GM12878 (cell line): ENCODE measurements around the gene GRB10. TPM values are rescaled to one million over a fixed set of nuclear protein-coding genes. Genes with fewer than 3 reads are reported as not detected.

Source experiments
- ATAC-seq: fragments of 200-7000 bp; cut with Tn5 transposase; 3 replicates; pipeline ENCODE4 v1.9.1; 2020; ENCODE audit warnings: mild to moderate bottlenecking, moderate library complexity
- BruUV-seq: library from RNA; stranded (reverse); fragments of 400-500 nt; replicated peaks from 2 replicates; lab custom pipeline; 2021; lab: Mats Ljungman, UMichigan
- CTCF ChIA-PET: fragments of 300-600 bp; sonication (Branson Sonifier 250); formaldehyde crosslinking; extraction: SDS; loops from one replicate; lab custom pipeline; 2021; ENCODE audit warnings: inconsistent platforms; lab: Yijun Ruan, JAX
- POLR2A ChIA-PET: fragments of 350-600 bp; formaldehyde crosslinking; extraction: SDS; loops from one replicate; lab custom pipeline; 2021; ENCODE audit warnings: inconsistent platforms; lab: Charles Lee
- RAD21 ChIA-PET: fragments of 300-600 bp; sonication (Branson Sonifier 250); formaldehyde crosslinking; loops from one replicate; lab custom pipeline; 2023; ENCODE audit warnings: antibody characterized with exemption; ENCODE audit not compliant: unreplicated experiment; lab: Charles Lee
- SMC1A ChIA-PET: fragments of 300-600 bp; sonication (Branson Sonifier 250); formaldehyde crosslinking; loops from one replicate; lab custom pipeline; 2023; ENCODE audit not compliant: unreplicated experiment, uncharacterized antibody; lab: Charles Lee
- DNase-seq: peaks from one replicate; pipeline ENCODE4 v3.0.0-alpha.2; 2011; ENCODE audit warnings: low read depth, low spot score
- FAIRE-seq: peaks from 3 replicates; lab custom pipeline; 2011; peaks lifted over from hg19 to GRCh38; lab: Jason Lieb, UNC
- H2AFZ ChIP-seq: 2 replicates; pipeline ENCODE4 v1.6.0; 2011; ENCODE audit warnings: low read depth, low read length, control low read depth; ENCODE audit not compliant: control insufficient read depth
- H3K27ac ChIP-seq: 2 replicates; pipeline ENCODE4 v1.5.1; 2011; ENCODE audit warnings: control low read depth; ENCODE audit not compliant: control insufficient read depth, insufficient read depth
- H3K27me3 ChIP-seq, 2 experiments: replicated peaks in 1 of 2; 2 replicates each; pipeline versions ENCODE4 v1.6.0 to v1.6.1; 2011; ENCODE audit warnings: low read length in 1 of 2; ENCODE audit not compliant: control insufficient read depth in 2 of 2, insufficient read depth in 2 of 2
- H3K36me3 ChIP-seq, 2 experiments: 2 replicates each; pipeline ENCODE4 v1.5.1; 2011; ENCODE audit warnings: low read length in 1 of 2; ENCODE audit not compliant: control insufficient read depth in 2 of 2, insufficient read depth in 2 of 2
- H3K4me1 ChIP-seq: 2 replicates; pipeline ENCODE4 v1.6.1; 2011; ENCODE audit warnings: mild to moderate bottlenecking, low read length, moderate library complexity, mixed read lengths; ENCODE audit not compliant: control insufficient read depth, insufficient read depth
- H3K4me2 ChIP-seq: 2 replicates; pipeline ENCODE4 v1.6.0; 2011; ENCODE audit warnings: control low read depth; ENCODE audit not compliant: control insufficient read depth, insufficient read depth
- H3K4me3 ChIP-seq: fragments of 200-600 bp; sonication (generic); 2 replicates; pipeline ENCODE4 v1.5.1; 2016
- H3K79me2 ChIP-seq: 2 replicates; pipeline ENCODE4 v1.6.0; 2011; ENCODE audit warnings: low read length; ENCODE audit not compliant: control insufficient read depth, insufficient read depth
- H3K9ac ChIP-seq: 2 replicates; pipeline ENCODE4 v1.8.0; 2011; ENCODE audit warnings: low read length, control low read depth, mixed read lengths; ENCODE audit not compliant: control insufficient read depth, insufficient read depth
- H3K9me3 ChIP-seq: replicated peaks from 3 replicates; pipeline ENCODE4 v1.5.1; 2011; ENCODE audit warnings: mild to moderate bottlenecking, low read length; ENCODE audit not compliant: control insufficient read depth, insufficient read depth
- H4K20me1 ChIP-seq: 2 replicates; pipeline ENCODE4 v1.6.0; 2011; ENCODE audit not compliant: control insufficient read depth, insufficient read depth
- BCL11A ChIP-seq: IDR thresholded peaks from 2 replicates; pipeline ENCODE4 v1.6.1; 2011; ENCODE audit warnings: low read depth, low read length
- CEBPB ChIP-seq, 2 experiments: fragments of 150-350 bp in 1 of 2; IDR thresholded peaks; 2 replicates each; pipeline ENCODE4 v1.6.1; 2012 to 2014; ENCODE audit warnings: low read depth in 2 of 2, low read length in 2 of 2, borderline replicate concordance in 1 of 2, inconsistent platforms in 1 of 2
- CUX1 ChIP-seq: IDR thresholded peaks from 2 replicates; pipeline ENCODE4 v1.6.1; 2012; ENCODE audit warnings: improper control_type of control experiment, low read depth, low read length; ENCODE audit not compliant: insufficient replicate concordance
- ELK1 ChIP-seq: IDR thresholded peaks from 2 replicates; pipeline ENCODE4 v1.6.1; 2012; ENCODE audit warnings: low read depth, low read length, improper control_type of control experiment
- IRF3 ChIP-seq: fragments of 450-650 bp; IDR thresholded peaks from 2 replicates; pipeline ENCODE4 v1.6.1; 2014; ENCODE audit warnings: mild to moderate bottlenecking
- MEF2B ChIP-seq: fragments of 450-650 bp; IDR thresholded peaks from 2 replicates; pipeline ENCODE4 v1.6.1; 2018; ENCODE audit warnings: mild to moderate bottlenecking, moderate library complexity; ENCODE audit not compliant: partially characterized antibody, poor library complexity, severe bottlenecking
- RUNX3 ChIP-seq: IDR thresholded peaks from 2 replicates; pipeline ENCODE4 v1.6.1; 2012; ENCODE audit warnings: low read length, inconsistent platforms
- WGBS: methylation state at CpG from one replicate; pipeline ENCODE4 v1.1.6; 2016; ENCODE audit warnings: low lambda C conversion rate; ENCODE audit not compliant: insufficient replicate concordance, insufficient coverage; ENCODE audit errors: missing lambda C conversion rate; 5-methylcytosine and 5-hydroxymethylcytosine counted together
- in situ Hi-C: fragments of 300-500 bp; cut with MboI; formaldehyde crosslinking; loops from 9 replicates; pipeline ENCODE4 v1.14.3; 2018; ENCODE audit warnings: mixed read lengths
- intact Hi-C: fragments of 100-400 bp; cut with micrococcal nuclease; formaldehyde crosslinking; loops from one replicate; pipeline ENCODE4 v1.14.2; 2022; ENCODE audit not compliant: unreplicated experiment
- polyA plus RNA-seq, 11 experiments: library from polyadenylated mRNA; depleted of rRNA in 4 of 11; unstranded in 6 of 11; stranded (reverse) in 5 of 11; fragments of >200 nt; fragmentation: Nextera tagmentation in 4 of 11; fragmentation: Illumina TruSeq in 1 of 11; extraction: Ambion mirVana in 4 of 11; extraction: Trizol in 1 of 11; gene quantifications; 1 replicate in 1 of 11; 2 replicates in 10 of 11; pipeline versions ENCODE4 v1.2.1 to v1.2.3, GENCODE V29; 2011 to 2016; ENCODE audit warnings: inconsistent platforms in 2 of 11, missing spikeins in 2 of 11, low read depth in 1 of 11
- total RNA-seq, 4 experiments: library from RNA; depleted of rRNA in 3 of 4; stranded (reverse); fragments of >200 nt in 3 of 4; fragmentation: Illumina TruSeq in 1 of 4; extraction: Trizol in 1 of 4; gene quantifications; 2 replicates each; pipeline versions ENCODE4 v1.2.1 to v1.2.3, GENCODE V29; 2013 to 2021

The GRB10 gene
- total and polyA plus RNA-seq, 10 of the 15 experiments (the other 5 are each of a cell fraction or from before 2014, with no cell fraction given), result 0.04 to 0.33 TPM; not detected in 8

- ATAC-seq (peak; percentile 52; the same call in 2 of the 3 replicates), FAIRE-seq (no peak), DNase-seq (no peak)
- 0 out of 2 replicates have a peak, but pooled peaks cover under 1% of the 10 kb centered on the region for H3K4me1 ChIP-seq
- no peaks in the 10 kb centered on the region for H4K20me1 ChIP-seq
- CTCF ChIA-PET, result no interaction called here
- H3K27ac ChIP-seq, result no peak overlapping the region
- no peaks in the 10 kb centered on the region for H3K36me3 ChIP-seq
- H3K27me3 ChIP-seq, result peaks cover 0 to 6% of the 10 kb centered on the region in 2 experiments; a peak in 1 of 4 replicates
- intact Hi-C loops, result no loop called here
- H3K79me2 ChIP-seq, result no peaks in the 10 kb centered on the region
- SMC1A ChIA-PET, result no interaction called here
- no peak overlapping the region for H3K9ac ChIP-seq
- POLR2A ChIA-PET, result no interaction called here
- RAD21 ChIA-PET, result no interaction called here
- WGBS, result 11% methylated on average over 9 of the region's 9 CpGs
- H3K4me2 ChIP-seq, result no peak overlapping the region
- BruUV-seq, result no TSS peak
- no peaks in the 10 kb centered on the region for H3K9me3 ChIP-seq
- in situ Hi-C loops, result no loop called here
- H2AFZ ChIP-seq, result no peak overlapping the region
- no peak overlapping the region for H3K4me3 ChIP-seq
- TF ChIP-seq MEF2B (no peak), RUNX3 (0 out of 2 replicates have a peak, but pooled peaks have one; percentile 20)
Observed at GRCh38 chr7:50651271-50651989, 131.3 kb downstream of the GRB10 start.

- FAIRE-seq, result no peak
- POLR2A ChIA-PET, result no interaction called here
- Histone ChIP-seq H4K20me1 (no peaks in the 10 kb centered on the region), H3K4me2 (no peak overlapping the region), H3K4me3 (no peak overlapping the region), H3K9ac (no peak overlapping the region), H3K27ac (no peak overlapping the region), H3K27me3 (peaks cover 0 to 4% of the 10 kb centered on the region in 2 experiments; a peak in 1 of 4 replicates), H3K36me3 (no peaks in the 10 kb centered on the region), H3K9me3 (no peaks in the 10 kb centered on the region), H3K79me2 (no peaks in the 10 kb centered on the region), H2AFZ (no peak overlapping the region), H3K4me1 (no peaks in the 10 kb centered on the region)
- RAD21 ChIA-PET, result no interaction called here
- in situ Hi-C loops (no loop called here), intact Hi-C loops (no loop called here)
- SMC1A ChIA-PET, result no interaction called here
- CTCF ChIA-PET, result no interaction called here
- ATAC-seq, result no peak
- DNase-seq, result no peak
- no TSS peak for BruUV-seq
- 35% methylated on average over 6 of the region's 6 CpGs for WGBS
- no peak for TF ChIP-seq ELK1
- TF ChIP-seq IRF3, result no peak
- TF ChIP-seq BCL11A, result no peak
- no peak for TF ChIP-seq CUX1
- no peak for TF ChIP-seq CEBPB (IDR thresholded peaks at IDR 0.05; ENCODE audit: borderline replicate concordance in 1 of 2, low read depth in 2 of 2, low read length in 2 of 2)
Observed at GRCh38 chr7:50650057-50650664, 132.5 kb downstream of the GRB10 start.
